Measurements from ENCODE around the gene AQP6. TPM values are rescaled to one million over a fixed set of nuclear protein-coding genes. Genes with fewer than 3 reads are reported as not detected.
A peak's percentile ranks its signal among the peaks of the same experiment; 100 is the strongest.

The AQP6 gene
- total RNA-seq, 1 donor from 2014 or later: not detected

- peak; percentile 96 for DNase-seq (ENCODE audit: extremely low read depth, low read depth, low spot score)
Measured at GRCh38 chr12:50025187-50026059, 52.7 kb downstream of the AQP6 start, which contains the start of gene RACGAP1. TSS of gene RACGAP1 (minus strand) at chr12:50025494. CDS start at chr12:50016715, 8,779 bp downstream.

- DNase-seq (ENCODE audit: extremely low read depth, low read depth, low spot score): no peak
Measured at GRCh38 chr12:50026691-50027090, 53.9 kb downstream of the AQP6 start.

Other genes starting within 250 kb of the AQP6 start
- 379 and 388 TPM in 2 replicates for gene TMBIM6, start 231.4 kb upstream of the AQP6 start, total RNA-seq
- gene NCKAP5L, start 144.5 kb upstream of the AQP6 start, total RNA-seq: 36.1 and 63.0 TPM in 2 replicates
- 1.1 and 3.8 TPM in 2 replicates for gene BCDIN3D, start 129.8 kb upstream of the AQP6 start, total RNA-seq
- gene FAIM2, start 69.0 kb upstream of the AQP6 start, total RNA-seq: not detected in 2 replicates
- gene AQP2, start 22.2 kb upstream of the AQP6 start, total RNA-seq: not detected in 2 replicates
- gene AQP5, start 11.1 kb upstream of the AQP6 start, total RNA-seq: not detected in 2 replicates
- 10.2 and 15.7 TPM in 2 replicates for gene RACGAP1, start 52.5 kb downstream of the AQP6 start, total RNA-seq
- gene ASIC1, start 84.6 kb downstream of the AQP6 start, total RNA-seq: 2.5 TPM in 2 replicates
- 101 and 109 TPM in 2 replicates for gene SMARCD1, start 112.4 kb downstream of the AQP6 start, total RNA-seq
- 2.6 TPM in 1 of 2 replicates, not detected in the other for gene GPD1, start 131.1 kb downstream of the AQP6 start, total RNA-seq
- gene COX14, start 139.3 kb downstream of the AQP6 start, total RNA-seq: 46.4 and 73.2 TPM in 2 replicates
- 37.7 and 40.3 TPM in 2 replicates for gene CERS5, start 194.4 kb downstream of the AQP6 start, total RNA-seq